Coronary artery (tissue), 2 donors: ENCODE measurements around the gene SLC22A15.

Source experiments
- DNase-seq: peaks from one replicate; pipeline ENCODE4 v3.0.0-alpha.2; 2017; ENCODE audit warnings: low spot score
- H3K27ac ChIP-seq, 2 donors: fragments of 200-600 bp; sonication (generic); one replicate each; pipeline ENCODE4 v1.5.1; 2016 to 2019
- H3K4me3 ChIP-seq: fragments of 200-600 bp; sonication (generic); 2 replicates; pipeline ENCODE4 v1.5.1; 2016; ENCODE audit warnings: mild to moderate bottlenecking, moderate library complexity
- TF ChIP-seq, protein P1 (sequence below): fragments of 200-600 bp; sonication (generic); IDR thresholded peaks from one replicate; pipeline ENCODE4 v1.5.1; 2019; ENCODE audit warnings: antibody characterized with exemption

SLC22A15 gene

DNA sequence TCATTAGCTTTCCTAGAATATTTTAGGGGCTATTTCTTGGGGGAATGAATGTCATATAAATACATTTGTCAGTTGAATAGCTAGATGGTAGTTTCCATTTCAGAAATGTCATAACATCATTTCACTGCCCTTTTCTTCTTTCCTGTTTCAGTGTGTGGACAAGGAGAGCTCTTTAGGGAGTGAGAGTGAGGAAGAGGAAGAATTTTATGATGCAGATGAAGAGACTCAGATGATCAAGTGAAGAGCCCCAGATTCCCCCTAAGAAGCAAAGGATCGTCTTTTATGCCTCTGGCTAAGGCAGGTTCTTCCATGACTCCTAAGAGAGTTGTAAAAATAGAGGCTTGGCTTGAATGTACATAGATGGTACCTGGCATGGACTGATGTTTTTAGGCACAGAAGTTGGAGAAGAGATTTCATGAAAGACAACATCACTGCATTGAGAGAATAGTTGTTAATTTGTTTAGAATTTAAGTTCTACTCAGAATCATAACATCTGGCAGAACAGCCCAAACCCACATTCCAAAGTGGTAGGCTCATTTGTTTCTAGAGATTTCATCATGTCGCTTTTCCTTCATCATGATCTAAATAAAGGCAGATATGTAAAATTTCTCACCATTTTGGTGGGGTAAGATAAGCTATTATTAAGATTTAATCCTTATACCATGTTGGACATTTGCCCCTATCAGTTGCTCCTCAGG, 90.7 kb downstream of the SLC22A15 start:
- no peak for DNase-seq
- TF ChIP-seq, protein P1, sequence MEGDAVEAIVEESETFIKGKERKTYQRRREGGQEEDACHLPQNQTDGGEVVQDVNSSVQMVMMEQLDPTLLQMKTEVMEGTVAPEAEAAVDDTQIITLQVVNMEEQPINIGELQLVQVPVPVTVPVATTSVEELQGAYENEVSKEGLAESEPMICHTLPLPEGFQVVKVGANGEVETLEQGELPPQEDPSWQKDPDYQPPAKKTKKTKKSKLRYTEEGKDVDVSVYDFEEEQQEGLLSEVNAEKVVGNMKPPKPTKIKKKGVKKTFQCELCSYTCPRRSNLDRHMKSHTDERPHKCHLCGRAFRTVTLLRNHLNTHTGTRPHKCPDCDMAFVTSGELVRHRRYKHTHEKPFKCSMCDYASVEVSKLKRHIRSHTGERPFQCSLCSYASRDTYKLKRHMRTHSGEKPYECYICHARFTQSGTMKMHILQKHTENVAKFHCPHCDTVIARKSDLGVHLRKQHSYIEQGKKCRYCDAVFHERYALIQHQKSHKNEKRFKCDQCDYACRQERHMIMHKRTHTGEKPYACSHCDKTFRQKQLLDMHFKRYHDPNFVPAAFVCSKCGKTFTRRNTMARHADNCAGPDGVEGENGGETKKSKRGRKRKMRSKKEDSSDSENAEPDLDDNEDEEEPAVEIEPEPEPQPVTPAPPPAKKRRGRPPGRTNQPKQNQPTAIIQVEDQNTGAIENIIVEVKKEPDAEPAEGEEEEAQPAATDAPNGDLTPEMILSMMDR: no peak

DNA sequence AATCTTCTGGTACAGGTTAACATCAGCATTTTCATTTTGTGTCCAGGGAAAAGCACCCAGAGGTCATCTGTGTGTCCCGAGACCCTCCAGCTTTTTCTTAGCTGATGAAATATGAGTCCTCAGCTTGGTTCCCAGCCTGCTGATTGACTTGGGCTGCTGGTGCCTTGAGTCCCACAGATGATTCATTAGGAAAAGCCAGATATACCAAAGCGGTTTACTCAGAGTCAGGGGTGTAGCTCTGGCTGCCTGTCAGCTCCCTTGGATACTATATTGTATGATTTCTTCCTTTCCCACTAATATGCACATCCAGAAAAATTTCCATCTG, 91.2 kb downstream of the SLC22A15 start:
- DNase-seq: no peak
- TF ChIP-seq, protein P1: no peak
- H3K4me3 ChIP-seq: no peak overlapping the region
- H3K27ac ChIP-seq: peak overlapping the region; percentile 38 to 73

More for the DNA sequence above, 90.7 kb downstream of the SLC22A15 start:
- Histone ChIP-seq H3K27ac (peak overlapping the region; percentile 38 to 73), H3K4me3 (no peak overlapping the region)

DNA sequence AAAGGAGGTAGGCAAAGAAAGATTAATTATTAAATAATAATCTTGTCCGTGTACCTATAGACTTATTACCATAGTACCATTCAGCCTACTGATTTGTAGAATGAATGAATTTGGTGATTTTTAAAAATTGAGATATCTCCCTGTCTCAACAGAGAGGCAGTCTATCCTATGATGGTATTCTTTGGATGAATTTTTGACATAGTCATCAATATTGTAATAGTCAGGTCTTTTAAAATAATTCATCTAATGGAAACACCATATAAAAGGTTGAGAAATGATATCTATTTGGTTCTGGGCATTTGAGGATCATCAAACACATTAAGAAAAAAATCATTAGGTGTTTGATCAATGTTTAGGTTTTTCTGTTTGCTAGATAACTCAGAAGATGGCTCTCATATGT, 99.3 kb downstream of the SLC22A15 start:
- no peak for DNase-seq
- Histone ChIP-seq H3K27ac (no peak overlapping the region), H3K4me3 (no peak overlapping the region)
- TF ChIP-seq, protein P1: no peak

DNA sequence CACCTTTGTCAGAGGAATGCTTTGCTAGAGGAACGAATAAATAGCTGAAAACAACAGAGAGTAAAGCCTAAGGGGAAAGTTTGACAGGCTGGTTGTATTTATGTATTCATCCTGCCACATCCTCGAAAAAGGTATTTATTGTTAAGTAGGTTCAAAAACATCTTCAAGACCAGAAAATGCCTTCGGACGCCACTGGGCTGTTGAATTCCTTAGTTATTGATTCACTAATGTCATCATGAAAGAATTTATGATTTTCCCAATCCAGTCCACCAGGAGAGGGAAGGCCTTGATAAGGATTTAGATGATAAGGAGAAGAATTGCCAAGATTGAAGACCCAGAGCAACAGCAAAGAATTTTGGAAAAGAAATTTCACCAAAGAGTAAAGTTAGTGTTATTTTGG, 99.7 kb downstream of the SLC22A15 start:
- TF ChIP-seq, protein P1: no peak
- DNase-seq: no peak
- H3K4me3 ChIP-seq: no peak overlapping the region
- no peak overlapping the region for H3K27ac ChIP-seq

GRCh38 chr1:116076831-116077230, 100.5 kb downstream of the SLC22A15 start:
- DNase-seq: no peak
- TF ChIP-seq, protein P1: no peak

GRCh38 chr1:116078699-116079223, 102.4 kb downstream of the SLC22A15 start:
- no peak for DNase-seq
- Histone ChIP-seq H3K4me3 (no peak overlapping the region), H3K27ac (no peak overlapping the region)
- TF ChIP-seq, protein P1: no peak

More at GRCh38 chr1:116076831-116077230, 100.5 kb downstream of the SLC22A15 start:
- no peak overlapping the region for H3K27ac ChIP-seq
- H3K4me3 ChIP-seq: no peak overlapping the region

DNA sequence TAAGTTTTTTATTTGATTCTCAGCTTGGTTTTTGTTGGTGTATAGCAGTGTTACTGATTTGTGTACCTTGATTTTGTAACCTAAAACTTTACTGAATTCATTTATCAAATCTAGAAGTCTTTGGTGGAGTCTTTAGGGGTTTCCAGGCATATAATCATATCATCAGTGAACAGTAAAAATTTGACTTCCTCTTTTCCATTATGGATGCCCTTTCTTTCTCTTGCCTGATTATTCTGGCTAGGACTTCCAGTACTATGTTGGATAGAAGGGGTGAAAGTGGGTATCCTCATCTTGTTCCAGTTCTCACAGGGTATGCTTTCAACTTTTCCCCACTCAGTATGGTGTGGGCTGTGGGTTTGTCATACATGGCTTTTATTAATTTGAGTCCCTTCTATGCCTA, 111.3 kb downstream of the SLC22A15 start:
- TF ChIP-seq, protein P1: no peak
- H3K4me3 ChIP-seq: no peak overlapping the region
- no peak overlapping the region for H3K27ac ChIP-seq
- no peak for DNase-seq
